ENCODE results near the gene SRPK3.
"Not testable (repeated sequence)": the region's sequence is repeated elsewhere in the genome, so short reads cannot be mapped to it uniquely, and the experiment has no call there.

SRPK3 gene

GRCh38 chrX:153744210-153745066 lies 36.4 kb upstream of the SRPK3 start:
- H3K4me3 ChIP-seq (ENCODE audit: low read length) = no peak overlapping the region
- DNase-seq (ENCODE audit: low read depth, low spot score) = no peak

- DNase-seq (ENCODE audit: low read depth, low spot score); H3K4me3 ChIP-seq (ENCODE audit: low read length): not testable (repeated sequence)
Observed at GRCh38 chrX:153745067-153745433, 35.8 kb upstream of the SRPK3 start.

- H3K4me3 ChIP-seq (ENCODE audit: low read length) = no peak overlapping the region
- DNase-seq (ENCODE audit: low read depth, low spot score) = no peak
Observed at GRCh38 chrX:153746359-153746758, 34.5 kb upstream of the SRPK3 start.

GRCh38 chrX:153746991-153747390 lies 33.9 kb upstream of the SRPK3 start:
- DNase-seq (ENCODE audit: low read depth, low spot score); H3K4me3 ChIP-seq (ENCODE audit: low read length): not testable (repeated sequence)

GRCh38 chrX:153749017-153749416 lies 31.8 kb upstream of the SRPK3 start:
- DNase-seq (ENCODE audit: low read depth, low spot score); H3K4me3 ChIP-seq (ENCODE audit: low read length): not testable (repeated sequence)

GRCh38 chrX:153750127-153750774 lies 30.6 kb upstream of the SRPK3 start:
- no peak for DNase-seq (ENCODE audit: low read depth, low spot score)
- H3K4me3 ChIP-seq (ENCODE audit: low read length) = no peak overlapping the region

- DNase-seq (ENCODE audit: low read depth, low spot score) = no peak
- no peak overlapping the region for H3K4me3 ChIP-seq (ENCODE audit: low read length)
Observed at GRCh38 chrX:153755136-153755535, 25.7 kb upstream of the SRPK3 start.

GRCh38 chrX:153761863-153762262 lies 19.0 kb upstream of the SRPK3 start:
- no peak for DNase-seq (ENCODE audit: low read depth, low spot score)
- H3K4me3 ChIP-seq (ENCODE audit: low read length) = no peak overlapping the region

GRCh38 chrX:153762626-153763173 lies 18.1 kb upstream of the SRPK3 start:
- no peak overlapping the region for H3K4me3 ChIP-seq (ENCODE audit: low read length)
- DNase-seq (ENCODE audit: low read depth, low spot score) = no peak

GRCh38 chrX:153763298-153763932 lies 17.4 kb upstream of the SRPK3 start:
- no peak overlapping the region for H3K4me3 ChIP-seq (ENCODE audit: low read length)
- no peak for DNase-seq (ENCODE audit: low read depth, low spot score)

- no peak within 1 kb of the TSS for H3K4me3 ChIP-seq (ENCODE audit: low read length)
- peak; percentile 26 for DNase-seq (ENCODE audit: low read depth, low spot score)
Observed at GRCh38 chrX:153763989-153764755, 16.7 kb upstream of the SRPK3 start, which contains the start of gene PLXNB3. TSS of gene PLXNB3 (plus strand) at chrX:153764249. CDS start at chrX:153765536, 1,287 bp downstream.

GRCh38 chrX:153764786-153765137 lies 16.1 kb upstream of the SRPK3 start:
- no peak for DNase-seq (ENCODE audit: low read depth, low spot score)
- no peak overlapping the region for H3K4me3 ChIP-seq (ENCODE audit: low read length)

- DNase-seq (ENCODE audit: low read depth, low spot score) = no peak
- no peak overlapping the region; the same call in 1 of the 2 replicates for H3K4me3 ChIP-seq (ENCODE audit: low read length)
Observed at GRCh38 chrX:153765138-153766079, 15.4 kb upstream of the SRPK3 start.

- peak; percentile 45 for DNase-seq (ENCODE audit: low read depth, low spot score)
- peak overlapping the region; percentile 27 for H3K4me3 ChIP-seq (ENCODE audit: low read length)
Observed at GRCh38 chrX:153766098-153766817, 14.6 kb upstream of the SRPK3 start.

- no peak overlapping the region for H3K4me3 ChIP-seq (ENCODE audit: low read length)
- DNase-seq (ENCODE audit: low read depth, low spot score) = no peak
Observed at GRCh38 chrX:153766871-153767673, 13.8 kb upstream of the SRPK3 start.

GRCh38 chrX:153767674-153768055 lies 13.2 kb upstream of the SRPK3 start:
- H3K4me3 ChIP-seq (ENCODE audit: low read length) = no peak overlapping the region
- DNase-seq (ENCODE audit: low read depth, low spot score) = no peak

Measured in Jurkat, Clone E6-1 (cell line).